Stimulated activated CD8-positive, alpha-beta memory T cell treated with anti-CD3 and anti-CD28 coated beads, Interleukin-12 subunit alpha, Interleukin-12 subunit beta, amount 100 ng/mL, for 1 hour (primary cell): ENCODE data around the gene RASGRP4.

Source experiments
- DNase-seq: peaks from one replicate; pipeline ENCODE4 v3.0.0-alpha.2; 2020; ENCODE audit warnings: low read depth

Gene RASGRP4

GRCh38 chr19:38389101-38389925 is 36.7 kb downstream of the RASGRP4 start:
- no peak for DNase-seq

GRCh38 chr19:38388349-38389100 is 37.5 kb downstream of the RASGRP4 start, which contains the start of gene SPRED3:
TSS of gene SPRED3 (plus strand) at chr19:38388697. CDS start at chr19:38390303, 1,606 bp downstream.
- DNase-seq = no peak

- peak; percentile 60 for DNase-seq
These were observed 38.3 kb downstream of the RASGRP4 start, which contains the start of gene GGN for GRCh38 chr19:38387550-38388348. TSS of gene GGN (minus strand) at chr19:38388034. CDS start at chr19:38387261, 773 bp downstream.

- DNase-seq = no peak
These were observed 39.0 kb downstream of the RASGRP4 start for GRCh38 chr19:38386971-38387549.

- no peak for DNase-seq
These were observed 39.6 kb downstream of the RASGRP4 start for GRCh38 chr19:38386300-38386970.

- no peak for DNase-seq
These were observed 40.2 kb downstream of the RASGRP4 start for GRCh38 chr19:38385804-38386257.

GRCh38 chr19:38385057-38385803 is 40.8 kb downstream of the RASGRP4 start:
- DNase-seq = no peak

GRCh38 chr19:38384209-38385027 is 41.6 kb downstream of the RASGRP4 start:
- no peak for DNase-seq

GRCh38 chr19:38383743-38384142 is 42.3 kb downstream of the RASGRP4 start:
- DNase-seq = no peak

GRCh38 chr19:38383184-38383583 is 42.8 kb downstream of the RASGRP4 start:
- no peak for DNase-seq

GRCh38 chr19:38381138-38381537 is 44.9 kb downstream of the RASGRP4 start:
- DNase-seq = no peak

- no peak for DNase-seq
These were observed 47.2 kb downstream of the RASGRP4 start for GRCh38 chr19:38378866-38379265.

GRCh38 chr19:38377052-38377451 is 49.0 kb downstream of the RASGRP4 start:
- DNase-seq = no peak

- DNase-seq = no peak
These were observed 49.4 kb downstream of the RASGRP4 start for GRCh38 chr19:38376576-38376975.

GRCh38 chr19:38375748-38376147 is 50.3 kb downstream of the RASGRP4 start:
- DNase-seq = no peak

- no peak for DNase-seq
These were observed 50.9 kb downstream of the RASGRP4 start for GRCh38 chr19:38375098-38375493.

GRCh38 chr19:38374332-38375097 is 51.5 kb downstream of the RASGRP4 start, which contains the start of gene PSMD8:
TSS of gene PSMD8 (plus strand) at chr19:38374571. CDS start at chr19:38374602, 31 bp downstream.
- DNase-seq = peak; percentile 96

GRCh38 chr19:38373907-38374331 is 52.1 kb downstream of the RASGRP4 start:
- no peak for DNase-seq

- DNase-seq = no peak
These were observed 54.9 kb downstream of the RASGRP4 start for GRCh38 chr19:38371081-38371480.
